Right ventricle myocardium inferior (tissue), 1 donor: Measurements from ENCODE around the gene MC1R. TPM values are rescaled to one million over a fixed set of nuclear protein-coding genes. Genes with fewer than 3 reads are reported as not detected.

Experiments
- ATAC-seq: fragments of 200-7000 bp; cut with Tn5 transposase; one replicate; pipeline ENCODE4 v1.9.1; 2020; ENCODE audit warnings: mild to moderate bottlenecking, moderate library complexity
- DNase-seq: peaks from one replicate; pipeline ENCODE4 v3.0.0; 2021; ENCODE audit errors: missing footprints
- intact Hi-C: fragments of 100-400 bp; cut with DNase I; formaldehyde crosslinking; loops from one replicate; pipeline ENCODE4 v1.11.0; 2022
- total RNA-seq: library from RNA; stranded (reverse); fragmentation: NEBNext Ultra II Directional; extraction: Animal tissue kit (Norgen Biotek cat#: 25700); gene quantifications from one replicate; pipeline ENCODE4 v1.2.1, GENCODE V29; 2021
- donor health status: DM: no; HTN: yes; CAD: no; lungs with severe emphysema.

The MC1R gene
- total RNA-seq, 1 donor from 2014 or later: 1.5 TPM

DNA sequence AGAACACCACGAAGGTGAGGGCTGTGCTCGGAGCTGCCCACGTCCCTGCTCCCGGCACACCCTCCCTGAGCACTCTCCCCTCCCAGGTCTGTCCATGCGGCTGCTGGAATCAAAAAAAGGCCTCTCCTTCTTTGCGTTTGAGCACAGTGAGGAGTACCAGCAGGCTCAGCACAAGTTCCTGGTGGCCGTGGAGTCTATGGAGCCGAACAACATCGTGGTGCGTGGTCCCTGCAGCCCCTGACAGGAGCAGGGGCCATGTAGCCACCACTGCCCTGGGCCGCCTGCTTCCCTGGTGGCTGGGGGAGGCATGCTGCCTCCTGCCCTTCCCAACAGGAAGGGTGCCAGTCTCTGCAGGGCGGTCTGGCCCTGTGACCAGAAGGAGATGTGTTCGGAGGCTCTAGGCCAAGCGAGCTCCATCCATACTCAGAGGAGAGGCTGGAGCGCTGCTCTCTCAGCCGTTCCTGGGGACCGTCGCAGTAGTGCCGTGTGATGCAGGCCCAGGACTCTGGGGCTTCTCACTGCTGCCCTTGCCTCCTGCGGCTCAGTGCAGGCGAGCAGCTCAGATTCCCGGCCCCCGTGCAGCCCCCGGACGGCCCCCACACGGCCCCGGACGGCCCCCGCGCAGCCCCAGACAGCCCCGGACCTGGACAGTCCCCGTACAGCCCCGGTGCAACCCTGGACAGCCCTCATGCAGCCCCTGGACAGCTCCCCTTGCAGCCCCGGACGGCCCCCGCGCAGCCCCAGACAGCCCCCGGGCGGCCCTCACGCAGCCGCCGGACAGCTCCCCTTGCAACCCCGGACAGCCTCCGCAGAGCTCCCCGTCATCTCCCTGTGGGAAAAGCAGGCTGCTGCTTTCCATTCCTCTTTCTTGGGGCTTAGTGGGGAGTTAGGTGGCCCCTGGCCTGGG, 24.8 kb upstream of the MC1R start:
- ATAC-seq: no peak
- intact Hi-C loops: no loop called here
- peak; percentile 50 for DNase-seq

- ATAC-seq (no peak), DNase-seq (peak; percentile 15)
- intact Hi-C loops: no loop called here
These were observed 23.0 kb upstream of the MC1R start for GRCh38 chr16:89895482-89896250.

- intact Hi-C loops: no loop called here
- DNase-seq: no peak
- no peak for ATAC-seq
These were observed 21.5 kb upstream of the MC1R start for GRCh38 chr16:89897204-89897603.

GRCh38 chr16:89898201-89898967, 20.3 kb upstream of the MC1R start:
- intact Hi-C loops: no loop called here
- peak; percentile 56 for DNase-seq
- ATAC-seq: no peak

- intact Hi-C loops: no loop called here
- DNase-seq: peak; percentile 49
- no peak for ATAC-seq
These were observed 18.7 kb upstream of the MC1R start for GRCh38 chr16:89899879-89900481.

DNA sequence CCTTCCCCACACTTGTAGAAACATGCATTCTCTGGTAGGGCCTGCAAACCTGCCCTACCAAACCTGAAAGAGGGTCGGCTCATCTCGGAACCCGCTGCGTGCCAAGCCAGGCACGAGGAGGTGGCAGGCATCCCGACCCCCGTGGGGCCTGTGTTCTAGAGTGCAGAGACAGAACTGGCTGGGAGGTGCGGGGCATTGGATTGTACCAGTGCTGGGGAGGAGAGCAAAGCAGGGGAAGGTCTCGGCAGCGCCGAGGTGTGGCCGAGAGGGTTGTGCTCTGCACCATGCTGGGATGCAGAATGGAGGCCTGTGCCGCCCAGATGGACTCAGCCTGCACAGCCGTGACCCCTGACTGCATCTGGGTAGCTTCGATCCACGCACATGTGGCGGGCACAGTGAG, 17.8 kb upstream of the MC1R start:
- DNase-seq (peak; percentile 59), ATAC-seq (no peak)
- intact Hi-C loops: no loop called here

DNA sequence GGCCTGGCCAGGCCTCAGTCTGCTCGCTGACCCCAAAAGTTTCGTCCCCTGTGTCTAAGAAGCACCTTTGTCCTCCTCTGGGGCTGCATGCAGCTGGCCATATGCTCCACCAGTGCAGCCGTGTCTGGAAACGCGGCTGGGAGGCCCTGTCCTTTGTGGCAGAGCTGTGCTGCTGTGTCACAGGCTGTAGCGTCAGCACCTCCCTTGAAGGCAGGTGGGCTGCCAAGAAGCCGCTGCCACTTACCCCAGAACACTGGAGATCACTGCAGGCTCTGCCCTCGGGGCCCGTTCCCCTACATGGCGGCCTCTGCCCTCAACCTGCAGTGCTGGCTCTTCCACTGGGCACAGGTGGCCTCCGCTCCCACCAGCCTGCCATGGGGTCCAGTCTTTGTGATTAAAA, 15.7 kb upstream of the MC1R start:
- intact Hi-C loops: no loop called here
- no peak for DNase-seq
- ATAC-seq: no peak

GRCh38 chr16:89903908-89904515, 14.7 kb upstream of the MC1R start:
- intact Hi-C loops: no loop called here
- DNase-seq (no peak), ATAC-seq (no peak)

GRCh38 chr16:89904606-89905510, 13.8 kb upstream of the MC1R start:
- ATAC-seq (no peak), DNase-seq (no peak)
- intact Hi-C loops: no loop called here

GRCh38 chr16:89905511-89906139, 13.0 kb upstream of the MC1R start:
- DNase-seq: no peak
- ATAC-seq: no peak
- intact Hi-C loops: no loop called here

- intact Hi-C loops: no loop called here
- DNase-seq: no peak
These were observed 12.3 kb upstream of the MC1R start for GRCh38 chr16:89906140-89907025.

DNA sequence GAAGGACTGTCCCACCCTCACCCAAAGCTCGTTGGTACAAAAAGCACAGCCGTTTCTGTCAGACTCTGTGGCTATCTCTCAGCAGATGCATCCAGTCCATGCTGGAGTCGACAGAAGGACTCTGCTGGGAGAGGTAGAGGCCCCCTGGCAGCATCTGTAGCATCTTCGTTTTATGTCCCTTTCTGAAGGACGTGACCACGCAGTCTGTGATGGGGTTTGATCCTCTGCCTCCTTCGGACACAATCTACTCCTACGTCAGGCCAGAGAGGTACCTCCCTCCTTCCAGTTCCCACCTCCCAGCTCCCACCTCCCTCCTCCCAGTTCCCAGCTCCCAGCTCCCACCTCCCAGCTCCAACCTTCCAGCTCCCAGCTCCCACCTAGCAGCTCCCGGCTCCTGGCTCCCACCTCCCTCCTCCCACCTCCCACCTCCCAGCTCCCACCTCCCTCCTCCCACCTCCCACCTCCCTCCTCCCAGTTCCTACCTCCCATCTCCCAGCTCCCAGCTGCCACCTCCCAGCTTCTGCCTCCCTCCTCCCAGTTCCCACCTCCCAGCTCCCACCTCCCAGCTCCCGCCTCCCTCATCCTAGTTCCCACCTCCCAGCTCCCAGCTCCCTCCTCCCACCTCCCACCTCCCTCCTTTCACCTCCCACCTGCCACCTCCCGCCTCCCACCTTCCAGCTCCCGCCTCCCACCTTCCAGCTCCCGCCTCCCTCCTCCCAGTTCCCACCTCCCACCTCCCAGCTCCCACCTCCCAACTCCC, 11.4 kb upstream of the MC1R start:
- DNase-seq (no peak), ATAC-seq (no peak)
- intact Hi-C loops: no loop called here

More at GRCh38 chr16:89906140-89907025, 12.3 kb upstream of the MC1R start:
- ATAC-seq: no peak

- no peak for DNase-seq
- intact Hi-C loops: no loop called here
- ATAC-seq: no peak
These were observed 10.4 kb upstream of the MC1R start for GRCh38 chr16:89908236-89908635.

GRCh38 chr16:89909777-89910716, 8.6 kb upstream of the MC1R start:
- peak; percentile 89 for ATAC-seq
- intact Hi-C loops: no loop called here

More at GRCh38 chr16:89909777-89910716, 8.6 kb upstream of the MC1R start:
- DNase-seq: peak; percentile 92
